ENCODE data around the gene DHX40.
"Not testable (repeated sequence)": the region's sequence is repeated elsewhere in the genome, so short reads cannot be mapped to it uniquely, and the experiment has no call there.

Gene DHX40

GRCh38 chr17:59627770-59628171, 62.4 kb downstream of the DHX40 start:
- DNase-seq (ENCODE audit: low read depth in 3 of 3, low spot score in 1 of 3), result no peak

DNA sequence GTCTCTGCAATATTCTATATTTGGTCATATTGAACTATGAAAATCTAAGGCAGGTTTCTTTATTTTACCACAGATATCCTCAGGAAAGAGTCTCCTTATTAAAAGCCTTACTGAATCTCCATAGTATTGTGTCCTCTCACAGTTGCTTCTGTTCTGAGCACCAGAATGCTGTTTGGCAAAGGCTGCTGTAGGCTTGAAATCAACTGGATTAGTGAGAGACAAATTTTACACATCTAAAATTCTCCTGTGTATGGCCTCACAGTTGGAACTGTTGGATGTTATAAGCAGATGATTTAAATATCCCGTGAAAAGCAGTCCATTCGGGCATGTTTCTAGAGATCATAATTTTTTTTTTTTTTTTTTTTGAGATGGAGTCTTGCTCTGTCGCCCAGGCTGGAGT, 63.8 kb downstream of the DHX40 start:
- no peak for DNase-seq (ENCODE audit: low read depth in 3 of 3, low spot score in 1 of 3)

DNA sequence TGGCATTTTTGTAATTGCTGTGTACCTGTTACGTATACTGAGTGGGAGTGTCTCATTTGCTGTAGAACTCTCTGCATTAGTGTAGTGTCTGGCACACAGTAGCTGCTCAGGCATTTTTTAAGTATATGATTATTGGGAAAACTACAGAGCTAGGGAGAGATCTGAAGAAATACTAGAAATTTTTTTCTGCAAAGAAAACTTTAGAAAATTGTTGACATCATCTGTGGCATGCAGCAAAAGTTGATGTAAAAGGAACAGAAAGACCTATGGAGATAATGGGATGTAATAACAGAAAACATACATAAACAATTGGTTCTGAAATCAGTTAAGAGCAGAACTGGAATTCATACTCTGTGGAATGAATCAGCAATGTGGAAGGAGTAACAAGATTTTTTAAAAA, 65.9 kb downstream of the DHX40 start:
- no peak for DNase-seq (ENCODE audit: low read depth in 3 of 3, low spot score in 1 of 3)

DNA sequence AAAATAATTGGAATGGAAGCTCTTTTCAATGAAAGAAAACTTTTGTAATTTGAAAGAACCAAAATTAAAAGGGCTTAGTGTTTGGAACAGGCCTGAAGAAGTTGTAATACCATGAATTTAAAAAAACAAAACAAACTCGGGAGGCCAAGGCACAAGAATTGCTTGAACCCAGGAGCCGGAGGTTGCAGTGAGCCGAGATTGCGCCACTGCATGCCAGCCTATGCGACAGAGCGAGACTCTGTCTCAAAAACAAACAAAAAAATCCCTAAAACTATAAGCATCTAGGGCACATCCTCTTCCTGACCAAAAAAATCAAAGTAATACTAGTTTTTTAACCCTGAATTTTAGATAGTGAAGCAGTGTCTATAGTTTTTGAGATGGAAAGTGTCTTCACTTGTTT, 67.0 kb downstream of the DHX40 start:
- no peak for DNase-seq (ENCODE audit: low read depth in 3 of 3, low spot score in 1 of 3)

GRCh38 chr17:59633658-59634359, 68.4 kb downstream of the DHX40 start:
- no peak for DNase-seq (ENCODE audit: low read depth in 3 of 3, low spot score in 1 of 3)

- DNase-seq (ENCODE audit: low read depth in 3 of 3, low spot score in 1 of 3), result no peak
Measured at GRCh38 chr17:59634632-59635541, 69.5 kb downstream of the DHX40 start.

DNA sequence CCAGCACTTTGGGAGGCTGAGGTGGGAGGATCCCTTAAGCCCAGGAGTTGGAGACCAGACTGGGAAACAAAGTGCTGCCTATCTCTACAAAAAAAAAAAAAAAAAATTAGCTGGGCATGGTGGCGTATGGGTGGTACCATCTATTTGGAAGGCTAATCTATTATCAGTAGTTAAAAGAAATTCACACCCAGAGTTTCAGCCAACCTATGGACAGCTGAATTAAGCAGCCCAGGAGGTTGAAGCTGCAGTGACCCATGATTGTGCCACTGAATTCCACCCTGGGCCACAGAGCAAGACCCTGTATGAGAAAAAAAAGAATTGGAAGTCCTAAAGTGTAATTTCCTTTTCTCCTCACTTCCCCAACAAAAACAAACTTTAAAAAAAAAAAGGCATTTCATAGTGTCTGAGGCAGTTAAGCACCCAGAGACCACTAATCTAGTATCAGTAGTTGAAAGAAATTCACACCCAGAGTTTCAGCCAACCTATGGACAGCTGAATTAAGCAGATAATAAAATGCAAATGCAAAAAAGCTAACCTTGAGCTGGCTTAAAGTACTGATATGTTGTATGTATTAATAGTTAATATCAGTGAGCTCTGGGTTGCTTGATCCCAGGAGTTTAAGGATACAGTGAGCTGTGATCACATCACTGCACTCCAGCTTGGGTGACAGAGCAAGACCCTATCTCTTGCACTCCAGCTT, 72.4 kb downstream of the DHX40 start:
- no peak for DNase-seq (ENCODE audit: low read depth in 3 of 3, low spot score in 1 of 3)

GRCh38 chr17:59638553-59638952, 73.1 kb downstream of the DHX40 start:
- DNase-seq (ENCODE audit: low read depth in 3 of 3, low spot score in 1 of 3), result no peak

DNA sequence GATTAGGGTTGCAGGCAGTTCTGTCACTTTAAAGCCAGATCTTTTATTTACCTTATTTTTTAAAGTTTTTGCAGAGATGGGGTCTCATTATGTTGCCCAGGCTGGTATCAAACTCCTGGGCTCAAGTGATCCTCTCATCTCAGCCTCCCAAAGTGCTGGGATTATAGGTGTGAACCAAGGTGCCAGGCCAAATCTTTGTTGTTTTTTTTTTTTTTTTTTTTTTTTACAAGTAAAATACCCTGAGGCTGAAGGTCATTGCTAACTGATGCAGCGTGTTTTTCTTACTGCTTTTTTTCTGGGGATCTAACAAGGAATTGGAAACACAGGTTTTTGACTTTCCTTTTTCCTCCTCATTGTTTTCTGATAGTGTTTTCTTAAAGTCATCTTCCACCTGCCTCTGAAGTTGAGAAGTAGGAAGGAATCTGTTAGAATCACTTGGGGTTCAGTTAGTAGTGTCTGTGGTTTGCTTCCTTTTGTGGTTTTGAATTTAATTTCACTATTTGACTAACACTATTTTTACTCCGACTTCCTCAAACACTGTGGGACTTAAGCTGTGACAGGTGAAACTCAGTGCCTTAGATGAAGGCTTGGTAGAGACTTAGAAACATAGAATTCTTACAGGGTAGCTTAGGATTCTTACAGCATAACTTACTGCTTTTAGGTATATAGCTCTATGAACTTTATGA, 76.5 kb downstream of the DHX40 start:
- DNase-seq (ENCODE audit: low read depth in 3 of 3, low spot score in 1 of 3), result no peak

GRCh38 chr17:59642565-59642964, 77.2 kb downstream of the DHX40 start:
- DNase-seq (ENCODE audit: low read depth in 3 of 3, low spot score in 1 of 3), result no peak

GRCh38 chr17:59643159-59644140, 78.0 kb downstream of the DHX40 start:
- DNase-seq (ENCODE audit: low read depth in 3 of 3, low spot score in 1 of 3), result no peak

- DNase-seq (ENCODE audit: low read depth in 3 of 3, low spot score in 1 of 3), result no peak
Measured at GRCh38 chr17:59647288-59647687, 81.9 kb downstream of the DHX40 start.

DNA sequence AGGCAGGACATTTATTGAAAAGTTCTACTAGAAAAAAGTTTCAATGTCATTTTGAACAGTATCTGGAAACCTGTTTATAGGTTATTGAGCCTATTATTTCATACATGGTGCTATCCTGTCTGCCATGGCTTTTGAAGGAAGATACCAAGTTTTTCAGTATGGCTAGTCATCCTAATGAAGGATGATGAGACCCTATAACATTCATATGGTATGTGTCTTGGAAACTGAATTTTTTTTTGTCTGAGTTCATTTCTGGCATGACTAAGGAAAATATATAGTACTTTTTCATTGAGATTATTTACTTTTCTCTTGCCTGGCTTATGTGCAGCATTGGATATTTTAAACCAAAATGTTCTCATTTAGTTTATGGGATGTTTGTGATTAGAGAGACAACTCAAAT, 84.5 kb downstream of the DHX40 start:
- DNase-seq (ENCODE audit: low read depth in 3 of 3, low spot score in 1 of 3), result no peak

- no peak for DNase-seq (ENCODE audit: low read depth in 3 of 3, low spot score in 1 of 3)
Measured at GRCh38 chr17:59650642-59651041, 85.2 kb downstream of the DHX40 start.

GRCh38 chr17:59651346-59651745, 85.9 kb downstream of the DHX40 start:
- DNase-seq (ENCODE audit: low read depth in 3 of 3, low spot score in 1 of 3), result no peak

GRCh38 chr17:59652119-59652518, 86.7 kb downstream of the DHX40 start:
- DNase-seq (ENCODE audit: low read depth in 3 of 3, low spot score in 1 of 3), result no peak

GRCh38 chr17:59656624-59657023, 91.2 kb downstream of the DHX40 start:
- DNase-seq (ENCODE audit: low read depth in 3 of 3, low spot score in 1 of 3), result not testable (repeated sequence)

All from stimulated activated CD4-positive, alpha-beta T cell treated with anti-CD3 and anti-CD28 coated beads, TNF-alpha, amount 100 ng/mL, for 1 hour (primary cell).